Coronary artery (tissue), 2 donors: ENCODE measurements around the gene ADAM30.

Source experiments
- DNase-seq: peaks from one replicate; pipeline ENCODE4 v3.0.0-alpha.2; 2017; ENCODE audit warnings: low spot score
- H3K27ac ChIP-seq, 2 donors: fragments of 200-600 bp; sonication (generic); one replicate each; pipeline ENCODE4 v1.5.1; 2016 to 2019
- H3K4me3 ChIP-seq: fragments of 200-600 bp; sonication (generic); 2 replicates; pipeline ENCODE4 v1.5.1; 2016; ENCODE audit warnings: mild to moderate bottlenecking, moderate library complexity
- CTCF ChIP-seq: fragments of 200-600 bp; sonication (generic); IDR thresholded peaks from one replicate; pipeline ENCODE4 v1.5.1; 2019; ENCODE audit warnings: antibody characterized with exemption

Gene ADAM30

GRCh38 chr1:119909890-119910596 lies 13.7 kb upstream of the ADAM30 start:
- no peak overlapping the region for H3K27ac ChIP-seq
- TF ChIP-seq CTCF: no peak
- H3K4me3 ChIP-seq: no peak overlapping the region
- no peak for DNase-seq

- no peak overlapping the region for H3K27ac ChIP-seq
- no peak for TF ChIP-seq CTCF
- H3K4me3 ChIP-seq: no peak overlapping the region
- DNase-seq: no peak
Observed at GRCh38 chr1:119908661-119909060, 12.3 kb upstream of the ADAM30 start.

GRCh38 chr1:119906927-119907652 lies 10.8 kb upstream of the ADAM30 start:
- TF ChIP-seq CTCF: no peak

GRCh38 chr1:119903443-119903835 lies 7.1 kb upstream of the ADAM30 start:
- DNase-seq: no peak
- no peak for TF ChIP-seq CTCF
- Histone ChIP-seq H3K27ac (no peak overlapping the region), H3K4me3 (no peak overlapping the region)

More at GRCh38 chr1:119906927-119907652, 10.8 kb upstream of the ADAM30 start:
- Histone ChIP-seq H3K27ac (no peak overlapping the region), H3K4me3 (no peak overlapping the region)
- no peak for DNase-seq

- Histone ChIP-seq H3K27ac (no peak overlapping the region), H3K4me3 (no peak overlapping the region)
- TF ChIP-seq CTCF: no peak
- DNase-seq: no peak
Observed at GRCh38 chr1:119902775-119903442, 6.6 kb upstream of the ADAM30 start.

GRCh38 chr1:119898981-119899720 lies 2.8 kb upstream of the ADAM30 start:
- no peak for TF ChIP-seq CTCF
- no peak for DNase-seq
- Histone ChIP-seq H3K4me3 (no peak overlapping the region), H3K27ac (no peak overlapping the region)
